HEK293 (cell line): ENCODE results near the gene MBNL3.

ENCODE experiments used
- CTCF ChIA-PET: fragments of 350-600 bp; formaldehyde crosslinking; extraction: SDS; loops from one replicate; lab custom pipeline; 2021; ENCODE audit warnings: antibody characterized with exemption; lab: Yijun Ruan, JAX
- POLR2A ChIA-PET: fragments of 300-600 bp; formaldehyde crosslinking; extraction: SDS; loops from one replicate; lab custom pipeline; 2020; ENCODE audit warnings: antibody characterized with exemption, inconsistent platforms; lab: Yijun Ruan, JAX
- H3K27ac ChIP-seq: fragments of 200-500 bp; sonication (Bioruptor generic); 2 replicates; pipeline ENCODE4 v1.5.1; 2014; ENCODE audit warnings: low read depth, low read length, control low read depth, inconsistent platforms; ENCODE audit errors: extremely low read depth
- H3K36me3 ChIP-seq, 2 experiments: fragments of 200-500 bp in 1 of 2; sonication (Bioruptor generic) in 1 of 2; 1 replicate in 1 of 2; 2 replicates in 1 of 2; pipeline ENCODE4 v1.5.1; 2014 to 2017; ENCODE audit warnings: inconsistent platforms in 2 of 2, low read length in 2 of 2; ENCODE audit not compliant: control insufficient read depth in 2 of 2, insufficient read depth in 1 of 2
- H3K4me1 ChIP-seq: fragments of 200-500 bp; sonication (Bioruptor generic); 2 replicates; pipeline ENCODE4 v1.5.1; 2014; ENCODE audit warnings: mild to moderate bottlenecking, low read length, inconsistent platforms; ENCODE audit not compliant: control insufficient read depth, insufficient read depth
- H3K4me3 ChIP-seq: 2 replicates; pipeline ENCODE4 v1.5.1; 2011; ENCODE audit warnings: low read depth, mild to moderate bottlenecking, control low read depth, low read length, moderate library complexity
- H3K9me3 ChIP-seq: fragments of 200-500 bp; sonication (Bioruptor generic); 2 replicates; pipeline ENCODE4 v1.5.1; 2014; ENCODE audit warnings: low read depth, low read length, inconsistent platforms; ENCODE audit not compliant: control insufficient read depth, insufficient read depth
- FEZF1 ChIP-seq: fragments of 450-650 bp; formaldehyde crosslinking; IDR thresholded peaks from 2 replicates; pipeline ENCODE4 v1.5.1; 2016; ENCODE audit warnings: missing biosample characterization, missing genetic modification characterization
- GLI2 ChIP-seq: fragments of 450-650 bp; formaldehyde crosslinking; IDR thresholded peaks from 2 replicates; pipeline ENCODE4; 2017; ENCODE audit warnings: missing biosample characterization, missing genetic modification characterization, low read depth, borderline replicate concordance
- GLIS2 ChIP-seq: fragments of 450-650 bp; formaldehyde crosslinking; IDR thresholded peaks from 2 replicates; pipeline ENCODE4 v1.5.1; 2016; ENCODE audit warnings: missing biosample characterization, missing genetic modification characterization
- HOXC10 ChIP-seq: sonication (generic); formaldehyde crosslinking; IDR thresholded peaks from 2 replicates; pipeline ENCODE4 v1.8.1; 2023; ENCODE audit warnings: mild to moderate bottlenecking, missing genetic modification reagents
- KLF1 ChIP-seq: fragments of 450-650 bp; formaldehyde crosslinking; IDR thresholded peaks from 2 replicates; pipeline ENCODE4 v1.5.1; 2016; ENCODE audit warnings: missing biosample characterization, missing genetic modification characterization
- KLF17 ChIP-seq: fragments of 450-650 bp; formaldehyde crosslinking; IDR thresholded peaks from 2 replicates; pipeline ENCODE4 v1.5.1; 2016; ENCODE audit warnings: missing biosample characterization, missing genetic modification characterization
- KLF9 ChIP-seq: fragments of 450-650 bp; formaldehyde crosslinking; IDR thresholded peaks from 2 replicates; pipeline ENCODE4 v1.5.1; 2016; ENCODE audit warnings: missing biosample characterization, missing genetic modification characterization, low read depth
- MEIS1 ChIP-seq: sonication (generic); formaldehyde crosslinking; IDR thresholded peaks from 2 replicates; pipeline ENCODE4 v1.8.1; 2022; ENCODE audit warnings: missing genetic modification reagents, mild to moderate bottlenecking, borderline replicate concordance
- PATZ1 ChIP-seq: fragments of 450-650 bp; formaldehyde crosslinking; IDR thresholded peaks from 2 replicates; pipeline ENCODE4 v1.5.1; 2016; ENCODE audit warnings: missing biosample characterization, missing genetic modification characterization
- PBX3 ChIP-seq: sonication (generic); formaldehyde crosslinking; IDR thresholded peaks from 2 replicates; pipeline ENCODE4 v1.8.1; 2022; ENCODE audit warnings: mild to moderate bottlenecking, moderate library complexity, missing genetic modification reagents
- PRDM1 ChIP-seq: fragments of 450-650 bp; formaldehyde crosslinking; IDR thresholded peaks from 2 replicates; pipeline ENCODE4; 2016; ENCODE audit warnings: missing biosample characterization, missing genetic modification characterization
- REPIN1 ChIP-seq: fragments of 450-650 bp; formaldehyde crosslinking; IDR thresholded peaks from 2 replicates; pipeline ENCODE4 v1.5.1; 2017; ENCODE audit warnings: missing biosample characterization, missing genetic modification characterization, low read depth
- SETDB1 ChIP-seq: IDR thresholded peaks from one replicate; pipeline ENCODE4 v1.6.1; 2017; ENCODE audit warnings: mild to moderate bottlenecking, low read length, moderate library complexity, mixed read lengths; ENCODE audit not compliant: insufficient read length
- ZBTB1 ChIP-seq: fragments of 450-650 bp; formaldehyde crosslinking; IDR thresholded peaks from 2 replicates; pipeline ENCODE4 v1.5.1; 2016; ENCODE audit warnings: missing biosample characterization, missing genetic modification characterization
- ZNF121 ChIP-seq: fragments of 450-650 bp; formaldehyde crosslinking; IDR thresholded peaks from 2 replicates; pipeline ENCODE4 v1.5.1; 2016; ENCODE audit warnings: missing biosample characterization, missing genetic modification characterization
- ZNF146 ChIP-seq: fragments of 450-650 bp; formaldehyde crosslinking; IDR thresholded peaks from 2 replicates; pipeline ENCODE4 v1.5.1; 2016; ENCODE audit warnings: missing biosample characterization, missing genetic modification characterization
- ZNF157 ChIP-seq: fragments of 450-650 bp; formaldehyde crosslinking; IDR thresholded peaks from 2 replicates; pipeline ENCODE4 v1.5.1; 2016; ENCODE audit warnings: missing biosample characterization, missing genetic modification characterization
- ZNF16 ChIP-seq: fragments of 450-650 bp; formaldehyde crosslinking; IDR thresholded peaks from 2 replicates; pipeline ENCODE4 v1.5.1; 2016; ENCODE audit warnings: low read depth, missing biosample characterization, missing genetic modification characterization
- ZNF18 ChIP-seq: fragments of 450-650 bp; formaldehyde crosslinking; IDR thresholded peaks from 2 replicates; pipeline ENCODE4 v1.5.1; 2016; ENCODE audit warnings: missing biosample characterization, missing genetic modification characterization
- ZNF2 ChIP-seq: fragments of 450-650 bp; formaldehyde crosslinking; IDR thresholded peaks from 2 replicates; pipeline ENCODE4 v1.5.1; 2016; ENCODE audit warnings: missing biosample characterization, missing genetic modification characterization
- ZNF404 ChIP-seq: fragments of 450-650 bp; formaldehyde crosslinking; IDR thresholded peaks from 2 replicates; pipeline ENCODE4 v1.5.1; 2017; ENCODE audit warnings: missing biosample characterization, missing genetic modification characterization
- ZNF423 ChIP-seq: fragments of 450-650 bp; formaldehyde crosslinking; IDR thresholded peaks from 2 replicates; pipeline ENCODE4 v1.5.1; 2016; ENCODE audit warnings: missing biosample characterization, missing genetic modification characterization
- ZNF513 ChIP-seq: fragments of 450-650 bp; IDR thresholded peaks from 2 replicates; pipeline ENCODE4 v1.5.1; 2018; ENCODE audit warnings: missing biosample characterization, missing genetic modification characterization
- ZNF549 ChIP-seq: fragments of 450-650 bp; IDR thresholded peaks from 2 replicates; pipeline ENCODE4 v1.5.1; 2018; ENCODE audit warnings: missing biosample characterization, missing genetic modification characterization, mild to moderate bottlenecking, inconsistent platforms, moderate library complexity
- ZNF600 ChIP-seq: fragments of 450-650 bp; formaldehyde crosslinking; IDR thresholded peaks from 2 replicates; pipeline ENCODE4 v1.5.1; 2016; ENCODE audit warnings: missing biosample characterization, missing genetic modification characterization
- ZNF610 ChIP-seq: fragments of 450-650 bp; formaldehyde crosslinking; IDR thresholded peaks from 2 replicates; pipeline ENCODE4 v1.5.1; 2016; ENCODE audit warnings: missing biosample characterization, missing genetic modification characterization, borderline replicate concordance
- ZNF624 ChIP-seq: fragments of 450-650 bp; formaldehyde crosslinking; IDR thresholded peaks from 2 replicates; pipeline ENCODE4 v1.5.1; 2017; ENCODE audit warnings: missing biosample characterization, missing genetic modification characterization
- ZNF792 ChIP-seq: fragments of 450-650 bp; formaldehyde crosslinking; IDR thresholded peaks from 2 replicates; pipeline ENCODE4 v1.5.1; 2016; ENCODE audit warnings: missing biosample characterization, missing genetic modification characterization
- ZNF843 ChIP-seq: fragments of 450-650 bp; formaldehyde crosslinking; IDR thresholded peaks from 2 replicates; pipeline ENCODE4 v1.5.1; 2016; ENCODE audit warnings: missing biosample characterization, missing genetic modification characterization
- ZXDB ChIP-seq: fragments of 450-650 bp; formaldehyde crosslinking; IDR thresholded peaks from 2 replicates; pipeline ENCODE4 v1.5.1; 2016; ENCODE audit warnings: missing biosample characterization, missing genetic modification characterization

Gene MBNL3

GRCh38 chrX:132489578-132490419 lies 961 bp upstream of the MBNL3 start (continued):
- TF ChIP-seq PBX3 (CRISPR knock-in tag): peak; percentile 68; the same call in 1 of the 2 replicates
- TF ChIP-seq ZNF121 (tag by site-specific recombination): no peak
- TF ChIP-seq GLI2: no peak
- TF ChIP-seq MEIS1 (CRISPR knock-in tag): no peak
- peak; percentile 88; the same call in 1 of the 2 replicates for TF ChIP-seq HOXC10 (CRISPR knock-in tag)
- peak; percentile 74 for TF ChIP-seq KLF9 (tag by site-specific recombination)
- no peak for TF ChIP-seq GLIS2
- TF ChIP-seq, all 188 proteins: peak for 12

GRCh38 chrX:132488180-132488705 lies 595 bp downstream of the MBNL3 start:
- Histone ChIP-seq H3K36me3 (no peaks in the 10 kb centered on the region), H3K4me1 (peaks cover 9% of the 10 kb centered on the region), H3K4me3 (peak overlapping the region; percentile 44), H3K27ac (peak overlapping the region; percentile 93; the same call in 1 of the 2 replicates), H3K9me3 (no peaks in the 10 kb centered on the region)
- ChIA-PET POLR2A (no interaction called here), CTCF (interaction anchor here (0.9 to 1.1 kb wide), 3 partner anchors 125 to 196 kb away, joined by 3 read pairs; no protein-coding TSS in a partner anchor)
- TF ChIP-seq ZNF600 (tag by site-specific recombination) (peak; percentile 35; the same call in 1 of the 2 replicates), FEZF1 (tag by site-specific recombination) (no peak), ZNF2 (0 out of 2 replicates have a peak, but pooled peaks have one; percentile 26), ZNF121 (tag by site-specific recombination) (no peak), KLF1 (tag by site-specific recombination) (no peak), SETDB1 (no peak), ZNF157 (tag by site-specific recombination) (no peak), ZNF513 (tag by site-specific recombination) (peak; percentile 89), ZNF18 (tag by site-specific recombination) (no peak), ZNF549 (tag by site-specific recombination) (no peak), ZNF16 (tag by site-specific recombination) (no peak), PRDM1 (tag by site-specific recombination) (peak; percentile 81), ZNF843 (tag by site-specific recombination) (no peak), ZNF624 (tag by site-specific recombination) (no peak), ZNF146 (tag by site-specific recombination) (no peak), KLF17 (tag by site-specific recombination) (no peak), ZNF610 (no peak), ZNF423 (tag by site-specific recombination) (no peak), ZXDB (tag by site-specific recombination) (no peak), ZNF404 (tag by site-specific recombination) (no peak), ZBTB1 (no peak), REPIN1 (tag by site-specific recombination) (no peak), PATZ1 (no peak), ZNF792 (no peak)
